NCI-H1694 (cell line): Measurements from ENCODE around the gene TAS2R14.

ENCODE experiments used
- DNase-seq: peaks from one replicate; lab custom pipeline; 2025; lab: John Stamatoyannopoulos, UW

TAS2R14 gene

DNA sequence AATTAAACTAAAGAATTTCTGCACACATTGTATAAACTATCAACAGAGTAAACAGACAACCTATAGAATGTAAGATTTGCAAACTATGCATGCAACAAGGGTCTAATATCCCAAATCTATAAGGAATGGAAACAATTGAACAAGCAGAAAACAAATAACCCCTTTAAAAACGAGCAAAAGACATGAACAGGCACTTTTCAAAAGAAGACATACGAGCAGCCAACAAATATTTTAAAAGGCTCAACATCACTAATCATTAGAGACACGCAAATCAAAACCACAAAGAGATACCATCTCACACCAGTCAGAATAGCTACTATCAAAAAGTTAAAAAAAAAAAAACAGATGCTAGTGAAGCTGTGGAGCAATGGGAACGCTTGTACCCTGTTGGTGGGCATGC lies 34.4 kb downstream of the TAS2R14 start:
- no peak for DNase-seq

DNA sequence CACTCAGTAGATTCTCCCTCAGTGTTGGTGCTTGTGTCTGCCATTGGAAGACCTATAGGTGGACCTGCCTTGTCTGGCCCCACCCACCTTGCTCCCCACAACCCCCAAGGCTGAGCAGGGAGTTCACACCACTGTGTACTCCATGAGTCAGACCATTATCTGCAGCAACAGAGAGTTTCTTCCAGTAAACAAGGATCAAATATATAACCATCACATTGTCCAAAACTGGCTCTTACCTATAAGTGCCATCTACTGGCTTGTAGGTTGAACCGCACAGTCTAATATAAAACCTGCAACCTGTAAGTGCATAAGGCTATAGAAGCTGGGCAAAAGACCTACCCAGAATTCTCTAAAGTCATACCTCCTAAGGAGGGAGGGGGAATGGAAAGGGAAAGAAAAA lies 37.6 kb downstream of the TAS2R14 start:
- DNase-seq: no peak

DNA sequence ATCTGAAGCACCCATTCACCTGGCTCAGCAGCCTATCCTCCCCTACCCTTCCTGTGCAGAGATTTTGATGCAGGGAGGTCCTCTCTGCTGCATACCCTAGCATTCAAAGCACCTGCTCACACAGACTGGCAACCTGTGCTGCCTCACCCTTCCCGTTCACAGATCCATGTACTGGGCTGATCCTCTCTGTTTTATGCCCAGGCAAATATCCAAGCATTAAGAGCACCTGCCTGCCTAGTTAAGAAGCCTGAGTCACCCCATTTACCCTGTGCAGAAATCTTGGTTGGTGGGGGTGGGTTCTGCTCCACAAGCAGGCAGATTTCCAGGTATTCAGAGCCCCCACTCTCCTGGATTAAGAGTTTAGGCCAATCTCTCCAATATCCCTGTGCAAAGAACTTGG lies 38.1 kb downstream of the TAS2R14 start:
- DNase-seq: no peak

DNA sequence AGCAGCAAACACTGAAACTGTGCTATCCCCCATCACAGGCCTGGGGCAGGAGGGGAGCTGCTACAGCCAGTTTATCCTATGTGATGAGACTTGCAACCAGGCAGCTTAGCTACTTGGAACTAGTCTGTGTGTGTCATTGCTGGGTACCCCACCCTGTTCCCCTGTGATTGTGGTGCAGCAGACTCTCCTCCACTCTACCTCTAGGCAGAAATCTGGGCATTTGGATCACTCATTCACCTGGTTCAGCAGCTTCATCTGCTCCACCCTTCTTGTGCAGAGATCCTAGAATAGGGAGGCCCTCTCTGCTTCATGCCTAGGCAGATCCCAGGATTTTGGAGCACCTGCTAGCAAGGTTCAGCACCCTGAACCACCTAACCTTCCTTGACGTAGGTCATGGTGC lies 38.5 kb downstream of the TAS2R14 start:
- no peak for DNase-seq

DNA sequence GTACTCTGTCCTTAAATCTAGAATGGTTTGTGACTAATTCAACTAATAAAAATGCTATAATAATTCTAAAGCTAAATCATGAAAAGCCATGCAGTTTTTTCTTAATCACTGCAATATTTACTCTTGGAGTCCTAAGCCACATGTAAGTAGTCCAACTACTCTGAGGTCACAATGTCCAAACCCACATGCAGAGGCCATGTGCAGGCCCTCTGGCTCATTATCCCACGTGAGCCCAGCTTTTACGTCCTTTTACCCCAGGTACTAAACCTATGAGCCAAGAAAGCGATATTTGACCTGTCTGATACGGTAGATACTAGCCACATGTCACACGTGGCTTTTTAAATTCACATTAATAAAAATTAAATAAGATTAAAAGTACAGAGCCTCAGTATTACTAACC lies 42.2 kb downstream of the TAS2R14 start:
- DNase-seq: no peak

DNA sequence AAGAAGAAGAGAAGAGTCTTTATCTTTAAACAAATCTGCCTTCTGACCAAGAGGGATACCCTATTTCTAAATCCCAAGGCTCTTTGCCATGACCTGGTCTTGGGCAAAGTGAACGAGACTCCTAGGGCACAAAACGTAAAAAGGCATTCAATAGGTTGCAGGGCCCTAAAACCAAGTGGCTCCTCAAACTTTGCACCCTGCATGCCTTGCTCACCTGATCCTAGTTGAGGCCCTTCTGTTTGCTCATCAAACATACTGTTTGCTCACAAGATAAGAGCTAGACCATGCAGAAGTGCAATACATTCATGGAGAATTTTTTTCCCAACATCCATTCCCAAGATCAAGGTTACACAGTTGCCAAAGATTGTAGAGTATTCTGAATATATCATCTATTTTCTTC lies 47.1 kb downstream of the TAS2R14 start:
- DNase-seq: no peak

- no peak for DNase-seq
These were observed 49.8 kb downstream of the TAS2R14 start for GRCh38 chr12:10889226-10889625.
